ENCODE results near the gene EPHA6.

DNA sequence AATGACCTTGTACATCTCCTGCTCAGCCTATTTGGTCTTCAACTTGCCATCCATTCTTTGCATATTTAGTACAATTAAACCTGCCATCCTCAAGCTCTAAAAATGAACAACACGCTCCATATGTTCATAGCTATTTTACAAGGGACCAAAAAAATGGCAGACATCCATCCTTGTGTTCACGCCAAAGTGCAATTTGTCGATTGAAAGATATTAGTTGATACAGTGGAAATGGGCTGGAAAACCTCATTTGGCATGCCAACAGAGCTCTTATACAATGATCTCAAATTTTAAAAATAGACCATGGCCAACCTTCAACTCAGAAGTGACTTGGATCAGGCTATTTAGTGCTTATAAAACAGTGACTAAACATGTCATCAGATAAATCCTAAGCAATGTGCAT lies 536.6 kb downstream of the EPHA6 start:
- no peak for TF ChIP-seq POLR2A (IDR thresholded peaks at IDR 0.05)
- TF ChIP-seq, protein P1, sequence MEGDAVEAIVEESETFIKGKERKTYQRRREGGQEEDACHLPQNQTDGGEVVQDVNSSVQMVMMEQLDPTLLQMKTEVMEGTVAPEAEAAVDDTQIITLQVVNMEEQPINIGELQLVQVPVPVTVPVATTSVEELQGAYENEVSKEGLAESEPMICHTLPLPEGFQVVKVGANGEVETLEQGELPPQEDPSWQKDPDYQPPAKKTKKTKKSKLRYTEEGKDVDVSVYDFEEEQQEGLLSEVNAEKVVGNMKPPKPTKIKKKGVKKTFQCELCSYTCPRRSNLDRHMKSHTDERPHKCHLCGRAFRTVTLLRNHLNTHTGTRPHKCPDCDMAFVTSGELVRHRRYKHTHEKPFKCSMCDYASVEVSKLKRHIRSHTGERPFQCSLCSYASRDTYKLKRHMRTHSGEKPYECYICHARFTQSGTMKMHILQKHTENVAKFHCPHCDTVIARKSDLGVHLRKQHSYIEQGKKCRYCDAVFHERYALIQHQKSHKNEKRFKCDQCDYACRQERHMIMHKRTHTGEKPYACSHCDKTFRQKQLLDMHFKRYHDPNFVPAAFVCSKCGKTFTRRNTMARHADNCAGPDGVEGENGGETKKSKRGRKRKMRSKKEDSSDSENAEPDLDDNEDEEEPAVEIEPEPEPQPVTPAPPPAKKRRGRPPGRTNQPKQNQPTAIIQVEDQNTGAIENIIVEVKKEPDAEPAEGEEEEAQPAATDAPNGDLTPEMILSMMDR (IDR thresholded peaks at IDR 0.05), result no peak
